Urinary bladder (tissue), 4 donors: ENCODE measurements around the gene RANBP1. TPM values are rescaled to one million over a fixed set of nuclear protein-coding genes. Genes with fewer than 3 reads are reported as not detected.
A peak's percentile ranks its signal among the peaks of the same experiment; 100 is the strongest.

Experiments used
- DNase-seq: peaks from one replicate; pipeline ENCODE4 v3.0.0-alpha.2; 2015; ENCODE audit errors: extremely low spot score
- H3K27ac ChIP-seq: one replicate; pipeline ENCODE4 v1.5.1; 2013; ENCODE audit warnings: low read depth, mild to moderate bottlenecking, moderate library complexity
- H3K36me3 ChIP-seq: one replicate; pipeline ENCODE4 v1.6.1; 2013; ENCODE audit warnings: mild to moderate bottlenecking, moderate library complexity; ENCODE audit not compliant: insufficient read depth
- H3K4me1 ChIP-seq: one replicate; pipeline ENCODE4 v1.6.1; 2013; ENCODE audit warnings: mild to moderate bottlenecking, moderate library complexity; ENCODE audit not compliant: insufficient read depth
- H3K4me3 ChIP-seq: one replicate; pipeline ENCODE4 v1.5.1; 2013; ENCODE audit warnings: low read depth, low read length
- WGBS: extraction: QIAGEN DNeasy Blood & Tissue Kit; methylation state at CpG from one replicate; pipeline ENCODE4 v1.1.7; 2013; 5-methylcytosine and 5-hydroxymethylcytosine counted together
- polyA plus RNA-seq: library from polyadenylated mRNA; stranded (reverse); fragments of 200-250 nt; gene quantifications from one replicate; pipeline ENCODE4 v1.2.3, GENCODE V29; 2013
- total RNA-seq: library from RNA; depleted of rRNA; stranded (reverse); fragments of >200 nt; gene quantifications from one replicate; pipeline ENCODE4 v1.2.3, GENCODE V29; 2014
- donor health status: healthy with polysubstance abuse.
- donor health status: healthy.

The RANBP1 gene
- total and polyA plus RNA-seq, 2 donors, result 91.8 to 97.2 TPM

DNA sequence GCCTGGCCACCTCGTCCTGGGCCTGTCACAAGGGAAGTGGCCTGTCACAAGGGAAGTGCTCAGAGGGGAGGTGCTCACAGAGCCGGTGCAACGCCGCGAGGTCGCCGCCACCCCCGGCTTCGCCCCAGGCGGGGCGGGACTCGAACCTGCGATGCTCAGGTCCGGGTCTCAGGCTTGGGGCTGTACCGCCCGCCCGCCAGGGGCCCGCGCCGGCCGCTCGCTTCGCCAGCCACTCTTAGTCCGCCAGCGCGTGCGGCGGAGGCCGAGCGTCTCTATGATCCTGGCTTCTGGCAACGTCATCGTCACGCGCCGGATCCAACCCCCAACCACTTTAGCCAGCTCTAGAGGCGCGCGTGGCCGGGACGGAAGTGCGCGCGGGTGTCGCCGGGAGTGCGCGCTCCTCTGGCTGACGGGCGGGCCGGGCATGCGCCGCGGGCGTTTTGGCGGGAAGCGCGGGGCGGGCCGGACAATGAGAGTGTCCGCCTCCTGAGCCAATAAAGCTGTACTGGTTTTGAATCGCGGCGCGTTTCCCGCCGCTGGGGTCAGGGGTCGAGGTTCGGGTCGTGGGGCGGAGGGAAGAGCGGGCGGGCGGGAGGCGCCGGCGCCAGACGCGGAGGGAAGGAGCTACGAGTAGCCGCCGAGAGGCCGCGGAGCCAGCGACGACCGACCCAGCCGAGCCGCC is 1.2 kb downstream of the RANBP1 start, which contains the start of gene TRMT2A:
TRMT2A (minus strand) TSS at position 276 of the 682 bp plus-strand sequence. CDS start 320 bp downstream, outside the sequence.
- peak within 1 kb of the TSS; percentile 75 for H3K27ac ChIP-seq
- DNase-seq, result peak; percentile 92
- WGBS, result under 1% methylated on average over 88 of the region's 88 CpGs
- H3K36me3 ChIP-seq, result peaks cover 2% of the 10 kb centered on the region
- peak within 1 kb of the TSS; percentile 91 for H3K4me3 ChIP-seq
- no peaks in the 10 kb centered on the region for H3K4me1 ChIP-seq

- no peak for DNase-seq
- Histone ChIP-seq H3K4me1 (no peaks in the 10 kb centered on the region), H3K4me3 (peak overlapping the region; percentile 91), H3K27ac (no peak overlapping the region), H3K36me3 (peaks cover 2% of the 10 kb centered on the region)
- under 1% methylated on average over 66 of the region's 66 CpGs for WGBS
Measured at GRCh38 chr22:20117633-20118299, 1.9 kb downstream of the RANBP1 start.

GRCh38 chr22:20118300-20119020 is 2.6 kb downstream of the RANBP1 start:
- no peak overlapping the region for H3K27ac ChIP-seq
- no peak for DNase-seq
- peak overlapping the region; percentile 91 for H3K4me3 ChIP-seq
- peaks cover 2% of the 10 kb centered on the region for H3K36me3 ChIP-seq
- 14% methylated on average over 8 of the region's 8 CpGs for WGBS
- no peaks in the 10 kb centered on the region for H3K4me1 ChIP-seq

DNA sequence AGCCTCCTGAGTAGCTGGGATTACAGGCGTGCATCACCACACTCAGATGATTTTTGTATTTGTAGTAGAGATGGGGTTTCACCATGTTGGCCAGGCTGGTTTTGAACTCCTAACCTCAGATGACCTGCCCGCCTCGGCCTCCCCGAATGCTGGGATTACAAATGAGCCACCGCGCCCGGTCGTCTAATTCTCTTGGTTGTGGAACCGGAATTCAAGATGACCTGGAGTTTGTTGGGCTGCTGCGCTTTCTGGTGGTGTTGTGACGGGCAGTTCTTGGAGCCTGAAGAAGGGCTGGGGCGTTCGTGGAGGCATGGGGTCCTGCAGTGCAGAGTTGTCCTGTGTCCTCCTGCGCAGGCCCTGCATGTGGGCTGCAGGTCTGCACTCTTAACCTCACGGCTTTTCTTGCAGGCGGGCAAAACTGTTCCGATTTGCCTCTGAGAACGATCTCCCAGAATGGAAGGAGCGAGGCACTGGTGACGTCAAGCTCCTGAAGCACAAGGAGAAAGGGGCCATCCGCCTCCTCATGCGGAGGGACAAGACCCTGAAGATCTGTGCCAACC is 6.0 kb downstream of the RANBP1 start:
- H3K27ac ChIP-seq, result no peak overlapping the region
- no peak overlapping the region for H3K4me3 ChIP-seq
- H3K4me1 ChIP-seq, result no peaks in the 10 kb centered on the region
- WGBS, result 93% methylated on average over 22 of the region's 22 CpGs
- no peak for DNase-seq
- H3K36me3 ChIP-seq, result peaks cover 6% of the 10 kb centered on the region

- H3K27ac ChIP-seq, result no peak overlapping the region
- no peaks in the 10 kb centered on the region for H3K4me1 ChIP-seq
- H3K36me3 ChIP-seq, result peaks cover 8% of the 10 kb centered on the region
- DNase-seq, result no peak
- 90% methylated on average over 13 of the region's 13 CpGs for WGBS
- no peak overlapping the region for H3K4me3 ChIP-seq
Measured at GRCh38 chr22:20123366-20124082, 7.6 kb downstream of the RANBP1 start.

GRCh38 chr22:20124083-20124787 is 8.3 kb downstream of the RANBP1 start:
- H3K36me3 ChIP-seq, result peaks cover 8% of the 10 kb centered on the region
- 90% methylated on average over 11 of the region's 11 CpGs for WGBS

DNA sequence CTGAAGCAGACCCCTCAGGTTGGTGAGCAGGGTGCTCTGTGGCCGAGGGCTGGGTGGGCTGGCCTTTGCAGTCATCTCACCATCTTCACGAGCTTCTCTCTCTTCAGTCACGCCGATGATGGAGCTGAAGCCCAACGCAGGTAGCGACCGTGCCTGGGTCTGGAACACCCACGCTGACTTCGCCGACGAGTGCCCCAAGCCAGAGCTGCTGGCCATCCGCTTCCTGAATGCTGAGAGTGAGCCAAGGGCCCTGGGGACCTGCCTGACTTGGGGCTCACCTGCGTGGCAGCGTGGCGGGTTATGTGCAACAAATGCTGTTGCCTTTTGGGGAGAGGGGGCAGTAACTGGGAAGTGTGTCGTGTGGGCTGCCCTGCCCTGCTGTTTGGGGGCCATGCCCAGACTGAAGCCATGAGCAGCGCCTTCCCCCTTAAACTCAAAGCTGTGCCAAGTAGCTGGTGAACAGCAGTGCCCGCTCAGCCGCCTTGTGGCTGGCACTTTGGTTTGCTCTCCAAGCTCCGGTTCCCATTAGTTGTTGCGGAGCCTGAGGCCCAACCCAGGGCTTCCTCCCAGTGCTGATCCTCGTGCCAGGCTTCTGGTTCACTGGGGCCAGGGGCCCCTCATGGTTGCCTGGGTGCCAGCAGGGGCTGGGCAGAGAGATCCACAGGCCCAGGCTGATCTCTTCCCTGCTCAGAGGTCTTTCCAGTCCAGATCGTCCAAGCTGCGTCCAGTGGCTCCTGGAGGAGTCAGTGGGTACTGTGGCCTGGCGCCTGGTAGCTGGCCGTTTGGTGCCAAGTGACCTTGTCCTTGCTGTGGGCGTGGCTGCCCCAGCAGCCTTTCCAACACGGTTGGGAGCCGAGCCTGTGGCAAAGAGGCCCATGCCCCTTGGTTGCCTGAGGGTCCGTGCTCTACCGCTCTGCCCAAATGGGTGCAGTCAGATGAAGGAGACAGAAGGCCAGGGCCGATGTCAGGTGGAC is 9.6 kb downstream of the RANBP1 start:
- peaks cover 6% of the 10 kb centered on the region for H3K36me3 ChIP-seq
- no peak overlapping the region for H3K27ac ChIP-seq
- no peak for DNase-seq
- H3K4me1 ChIP-seq, result no peaks in the 10 kb centered on the region
- WGBS, result 90% methylated on average over 32 of the region's 32 CpGs
- no peak overlapping the region for H3K4me3 ChIP-seq

More at GRCh38 chr22:20124083-20124787, 8.3 kb downstream of the RANBP1 start:
- Histone ChIP-seq H3K27ac (no peak overlapping the region), H3K4me1 (no peaks in the 10 kb centered on the region), H3K4me3 (no peak overlapping the region)
- no peak for DNase-seq

GRCh38 chr22:20126284-20127029 is 10.6 kb downstream of the RANBP1 start:
- Histone ChIP-seq H3K27ac (no peak overlapping the region), H3K4me3 (no peak overlapping the region), H3K4me1 (no peaks in the 10 kb centered on the region), H3K36me3 (peaks cover 6% of the 10 kb centered on the region)
- WGBS, result 78% methylated on average over 19 of the region's 19 CpGs
- no peak for DNase-seq

- no peak overlapping the region for H3K4me3 ChIP-seq
- no peak overlapping the region for H3K27ac ChIP-seq
- peaks cover 6% of the 10 kb centered on the region for H3K36me3 ChIP-seq
- 86% methylated on average over 15 of the region's 15 CpGs for WGBS
- no peak for DNase-seq
- no peaks in the 10 kb centered on the region for H3K4me1 ChIP-seq
Measured at GRCh38 chr22:20127318-20127868, 11.5 kb downstream of the RANBP1 start.

DNA sequence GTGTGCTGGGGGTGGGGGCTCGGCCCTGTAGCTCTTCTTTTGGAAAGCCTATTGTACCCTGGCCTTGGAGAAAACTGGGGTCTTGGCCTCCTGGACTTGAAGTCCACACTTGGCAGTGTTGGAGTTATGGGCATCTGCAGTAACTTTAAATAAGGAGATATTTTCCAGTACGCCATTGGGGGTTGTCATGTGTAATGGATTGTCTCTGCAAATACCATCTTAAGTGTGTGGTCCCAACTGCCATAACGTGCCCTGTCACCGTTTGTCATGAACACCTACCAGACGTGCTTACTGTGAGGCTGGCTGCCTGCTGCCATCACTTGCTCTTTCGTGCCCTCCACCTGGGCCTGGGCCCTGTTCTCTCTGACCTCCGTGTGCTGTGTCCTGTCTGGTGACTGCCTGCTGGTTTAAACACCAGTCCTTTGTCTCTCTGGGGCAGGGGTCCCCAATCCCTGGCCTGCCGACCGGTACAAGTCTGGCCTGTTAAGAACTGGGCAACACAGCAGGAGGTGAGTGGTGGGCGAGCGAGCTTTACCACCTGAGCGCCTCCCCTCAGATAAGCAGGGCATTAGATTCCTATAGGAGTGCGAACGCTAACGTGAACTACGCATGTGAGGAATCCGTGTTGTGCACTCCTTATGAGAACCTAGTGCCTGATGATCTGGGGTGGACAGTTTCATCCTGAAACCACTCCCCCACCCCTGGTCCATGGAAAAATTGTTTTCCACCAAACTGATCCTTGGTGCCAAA is 12.1 kb downstream of the RANBP1 start:
- Histone ChIP-seq H3K36me3 (peaks cover 6% of the 10 kb centered on the region), H3K4me3 (no peak overlapping the region), H3K27ac (no peak overlapping the region), H3K4me1 (peaks cover 4% of the 10 kb centered on the region)
- 73% methylated on average over 17 of the region's 17 CpGs for WGBS
- no peak for DNase-seq

DNA sequence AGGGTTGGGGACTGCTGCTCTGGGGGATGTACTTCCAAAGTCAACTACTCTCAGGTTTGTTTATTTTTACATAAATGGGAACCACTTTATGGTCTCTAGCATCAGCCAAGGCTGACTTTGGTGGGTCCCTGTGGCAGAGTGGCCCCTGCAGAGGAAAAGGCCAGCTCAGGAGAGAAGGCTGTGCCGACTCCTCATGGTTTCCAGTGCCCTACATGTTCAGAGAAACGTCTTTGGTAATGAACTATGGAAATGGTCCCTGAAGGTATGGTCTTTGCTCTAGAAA is 12.7 kb downstream of the RANBP1 start:
- 54% methylated on average over 2 of the region's 2 CpGs for WGBS
- peaks cover 6% of the 10 kb centered on the region for H3K36me3 ChIP-seq
- H3K4me3 ChIP-seq, result no peak overlapping the region
- H3K27ac ChIP-seq, result no peak overlapping the region
- DNase-seq, result no peak
- peaks cover 4% of the 10 kb centered on the region for H3K4me1 ChIP-seq
